Measurements from ENCODE around the gene ALG1L2. TPM values are rescaled to one million over a fixed set of nuclear protein-coding genes. Genes with fewer than 3 reads are reported as not detected.
"Not testable (repeated sequence)": the region's sequence is repeated elsewhere in the genome, so short reads cannot be mapped to it uniquely, and the experiment has no call there.

Gene ALG1L2
- total and polyA plus RNA-seq, 2 of the 4 experiments (the other 2 are of a cell fraction) = not detected

DNA sequence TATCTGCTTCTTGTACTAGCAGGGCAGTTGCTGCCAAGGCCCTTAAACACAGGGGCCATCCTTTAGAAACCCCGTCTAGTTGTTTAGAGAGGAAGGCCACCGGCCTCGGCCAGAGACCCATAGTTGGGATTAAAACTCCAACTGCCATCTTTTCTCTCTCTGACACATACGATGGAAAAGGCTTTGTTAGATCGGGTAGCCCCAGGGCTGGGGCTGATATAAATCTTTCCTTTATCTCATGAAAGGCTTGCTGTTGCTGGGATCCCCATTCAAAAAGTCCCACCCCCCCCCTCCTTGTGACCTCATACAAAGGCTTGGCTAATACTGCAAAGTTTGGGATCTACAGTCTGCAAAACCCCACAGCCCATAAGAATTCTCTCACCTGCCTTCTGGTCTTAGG, 63.8 kb downstream of the ALG1L2 start:
- CTCF ChIA-PET = not testable (repeated sequence)

DNA sequence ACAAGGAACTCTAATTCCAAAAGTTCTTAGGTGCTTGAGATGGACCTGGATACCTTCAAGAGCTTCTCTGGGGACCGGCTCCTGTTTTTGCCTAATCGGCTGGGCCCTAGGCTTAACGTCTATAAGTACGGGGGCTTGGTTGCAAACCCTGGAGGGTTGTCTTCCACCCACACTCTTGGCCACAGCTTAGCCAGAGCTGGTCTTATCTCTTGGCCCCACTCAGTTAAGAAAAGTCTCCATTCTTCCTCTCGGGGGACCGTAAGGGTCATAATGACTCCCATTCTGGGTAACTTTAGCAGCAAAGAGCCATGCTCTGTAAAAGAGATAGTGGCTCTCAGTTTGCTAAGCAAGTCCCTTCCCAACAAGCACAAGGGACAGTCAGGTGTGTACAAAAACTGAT, 64.8 kb downstream of the ALG1L2 start:
- CTCF ChIA-PET; H2BK20ac ChIP-seq (ENCODE audit: low read depth, low read length); H4K5ac ChIP-seq (ENCODE audit: low read depth, low read length); H2BK15ac ChIP-seq (ENCODE audit: low read depth, low read length); H2BK5ac ChIP-seq (ENCODE audit: low read depth, low read length, poor library complexity, severe bottlenecking); dilution Hi-C loops (cut with HindIII; ENCODE audit: low sequenced_read_pairs, unreplicated experiment); H3K9me3 ChIP-seq (ENCODE audit: control insufficient read depth, insufficient read depth, low read length); H3K79me1 ChIP-seq (ENCODE audit: low read depth in 1 of 2, low read length in 2 of 2); H3K4me1 ChIP-seq (ENCODE audit: control insufficient read depth, insufficient read depth, low read length); H3K27ac ChIP-seq (ENCODE audit: insufficient read depth, low read length); H3K4me3 ChIP-seq (ENCODE audit: insufficient read depth, low read depth, low read length); H3K4ac ChIP-seq (ENCODE audit: low read depth, low read length); H3K27me3 ChIP-seq (ENCODE audit: control insufficient read depth, insufficient read depth, low read length); H3K18ac ChIP-seq (ENCODE audit: low read depth, low read length); H4K91ac ChIP-seq (ENCODE audit: insufficient read depth, low read depth, low read length); H4K20me1 ChIP-seq (ENCODE audit: insufficient read depth, low read length); H2AFZ ChIP-seq (replicated peaks; ENCODE audit: low read length, poor library complexity); DNase-seq; H3K56ac ChIP-seq (ENCODE audit: extremely low read depth, insufficient read depth, low read length); H3K4me2 ChIP-seq (ENCODE audit: low read depth, low read length); H3K9ac ChIP-seq (ENCODE audit: low read depth, low read length); H2AK5ac ChIP-seq (ENCODE audit: low read depth, low read length); intact Hi-C loops (cut with micrococcal nuclease); H3K9me1 ChIP-seq (ENCODE audit: insufficient read depth, low read length); H3K14ac ChIP-seq (replicated peaks; ENCODE audit: low read depth, low read length); BruUV-seq (replicated peaks); H3K23ac ChIP-seq (ENCODE audit: low read depth, low read length); H4K8ac ChIP-seq (ENCODE audit: low read depth in 2 of 2, low read length in 2 of 2); POLR2A ChIA-PET (ENCODE audit: unreplicated experiment); H2AK9ac ChIP-seq (replicated peaks; ENCODE audit: low read depth, low read length, poor library complexity); H2BK120ac ChIP-seq (ENCODE audit: low read depth, low read length); ATAC-seq (ENCODE audit: low read depth); H3K36me3 ChIP-seq (ENCODE audit: control insufficient read depth, insufficient read depth, low read length); in situ Hi-C loops (cut with MboI; ENCODE audit: low sequenced_read_pairs): not testable (repeated sequence)
- WGBS, 2 experiments (ENCODE audit: extremely low coverage in 2 of 2, insufficient read length in 1 of 2) = no CpG with 5 or more reads among the region's 6 CpGs

More for the DNA sequence above, 63.8 kb downstream of the ALG1L2 start:
- H3K27me3 ChIP-seq (ENCODE audit: control insufficient read depth, insufficient read depth, low read length); H2AK9ac ChIP-seq (replicated peaks; ENCODE audit: low read depth, low read length, poor library complexity); BruUV-seq (replicated peaks); intact Hi-C loops (cut with micrococcal nuclease); in situ Hi-C loops (cut with MboI; ENCODE audit: low sequenced_read_pairs); H2AK5ac ChIP-seq (ENCODE audit: low read depth, low read length); H2AFZ ChIP-seq (replicated peaks; ENCODE audit: low read length, poor library complexity); H4K8ac ChIP-seq (ENCODE audit: low read depth in 2 of 2, low read length in 2 of 2); H3K9ac ChIP-seq (ENCODE audit: low read depth, low read length); H3K23ac ChIP-seq (ENCODE audit: low read depth, low read length); H2BK20ac ChIP-seq (ENCODE audit: low read depth, low read length); H4K5ac ChIP-seq (ENCODE audit: low read depth, low read length); H2BK120ac ChIP-seq (ENCODE audit: low read depth, low read length); H4K20me1 ChIP-seq (ENCODE audit: insufficient read depth, low read length); H3K4me2 ChIP-seq (ENCODE audit: low read depth, low read length); DNase-seq; H3K18ac ChIP-seq (ENCODE audit: low read depth, low read length); H2BK5ac ChIP-seq (ENCODE audit: low read depth, low read length, poor library complexity, severe bottlenecking); H3K79me1 ChIP-seq (ENCODE audit: low read depth in 1 of 2, low read length in 2 of 2); H3K27ac ChIP-seq (ENCODE audit: insufficient read depth, low read length); H3K36me3 ChIP-seq (ENCODE audit: control insufficient read depth, insufficient read depth, low read length); H4K91ac ChIP-seq (ENCODE audit: insufficient read depth, low read depth, low read length); H2BK15ac ChIP-seq (ENCODE audit: low read depth, low read length); H3K9me3 ChIP-seq (ENCODE audit: control insufficient read depth, insufficient read depth, low read length); H3K4ac ChIP-seq (ENCODE audit: low read depth, low read length); POLR2A ChIA-PET (ENCODE audit: unreplicated experiment); H3K9me1 ChIP-seq (ENCODE audit: insufficient read depth, low read length); ATAC-seq (ENCODE audit: low read depth); H3K4me3 ChIP-seq (ENCODE audit: insufficient read depth, low read depth, low read length); H3K14ac ChIP-seq (replicated peaks; ENCODE audit: low read depth, low read length); dilution Hi-C loops (cut with HindIII; ENCODE audit: low sequenced_read_pairs, unreplicated experiment); H3K56ac ChIP-seq (ENCODE audit: extremely low read depth, insufficient read depth, low read length); H3K4me1 ChIP-seq (ENCODE audit: control insufficient read depth, insufficient read depth, low read length): not testable (repeated sequence)
- WGBS, 2 experiments (ENCODE audit: extremely low coverage in 2 of 2, insufficient read length in 1 of 2) = no CpG with 5 or more reads among the region's 5 CpGs
